Stimulated activated CD4-positive, alpha-beta T cell treated with anti-CD3 and anti-CD28 coated beads, TNF-alpha, amount 100 ng/mL, for 24 hours (primary cell): ENCODE measurements around the gene CCR5.

ENCODE experiments used
- DNase-seq, 3 experiments: peaks; one replicate each; pipeline ENCODE4 v3.0.0-alpha.2; 2020; ENCODE audit warnings: low read depth in 3 of 3

Gene CCR5

GRCh38 chr3:46407970-46408369 lies 37.2 kb downstream of the CCR5 start:
- no peak for DNase-seq

- DNase-seq = no peak
These were observed 38.1 kb downstream of the CCR5 start for GRCh38 chr3:46408853-46409252.

GRCh38 chr3:46409739-46410489 lies 39.2 kb downstream of the CCR5 start:
- no peak for DNase-seq

- DNase-seq = no peak
These were observed 39.9 kb downstream of the CCR5 start for GRCh38 chr3:46410669-46411068.

- no peak for DNase-seq
These were observed 40.5 kb downstream of the CCR5 start for GRCh38 chr3:46411271-46411670.

- DNase-seq = no peak
These were observed 42.1 kb downstream of the CCR5 start for GRCh38 chr3:46412786-46413298.

GRCh38 chr3:46413951-46414350 lies 43.2 kb downstream of the CCR5 start:
- no peak for DNase-seq

- no peak for DNase-seq
These were observed 44.0 kb downstream of the CCR5 start for GRCh38 chr3:46414739-46415138.

GRCh38 chr3:46416125-46416810 lies 45.5 kb downstream of the CCR5 start:
- DNase-seq = no peak

- DNase-seq = no peak
These were observed 46.2 kb downstream of the CCR5 start for GRCh38 chr3:46416811-46417510.

GRCh38 chr3:46417841-46418611 lies 47.3 kb downstream of the CCR5 start:
- DNase-seq = no peak

GRCh38 chr3:46419816-46420215 lies 49.1 kb downstream of the CCR5 start:
- no peak for DNase-seq

GRCh38 chr3:46420931-46421330 lies 50.2 kb downstream of the CCR5 start:
- no peak for DNase-seq

- DNase-seq = no peak
These were observed 51.9 kb downstream of the CCR5 start for GRCh38 chr3:46422617-46423016.

GRCh38 chr3:46423588-46423987 lies 52.8 kb downstream of the CCR5 start:
- DNase-seq = no peak
